T-helper 9 cell (primary cell): ENCODE results near the gene MYO1B.

Experiments
- DNase-seq: peaks from one replicate; pipeline ENCODE4 v3.0.0-alpha.2; 2020

Gene MYO1B

DNA sequence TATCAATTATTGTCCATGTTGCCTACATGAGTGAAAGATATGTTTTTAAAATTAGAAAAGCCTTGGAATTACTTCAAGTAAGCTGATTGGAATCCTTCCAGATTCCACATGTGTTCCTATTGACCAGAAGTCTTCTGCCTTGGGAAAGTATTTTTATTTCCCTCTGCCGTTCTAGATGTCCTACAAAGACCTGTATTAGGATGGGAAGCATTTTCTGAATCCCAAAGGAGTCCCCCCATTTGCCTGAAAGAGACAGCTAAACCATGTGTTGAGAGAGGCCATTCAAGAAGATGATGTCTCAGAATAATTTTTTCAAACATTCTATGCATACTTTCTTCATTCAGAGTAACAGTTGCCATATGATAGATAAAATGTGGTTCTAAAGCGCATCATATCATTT lies 19.0 kb upstream of the MYO1B start:
- no peak for DNase-seq

DNA sequence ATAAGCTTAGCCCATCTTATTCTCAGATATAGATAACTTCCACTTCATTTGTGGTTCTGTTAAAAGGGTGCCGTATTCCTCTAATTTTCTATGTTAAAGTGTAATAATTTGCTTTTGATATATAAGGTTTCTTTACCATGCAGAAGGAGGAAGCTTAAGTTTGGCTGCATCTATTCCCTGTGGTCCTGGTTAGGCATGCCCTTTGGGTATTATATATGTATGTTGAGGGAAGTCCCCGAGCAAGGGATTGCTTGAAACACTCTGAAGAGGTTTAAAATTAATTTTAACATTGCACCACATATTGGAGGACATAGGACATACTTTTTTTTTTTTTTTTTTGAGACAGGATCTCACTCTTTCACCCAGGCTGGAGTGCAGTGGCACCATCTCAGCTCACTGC lies 16.9 kb upstream of the MYO1B start:
- no peak for DNase-seq

DNA sequence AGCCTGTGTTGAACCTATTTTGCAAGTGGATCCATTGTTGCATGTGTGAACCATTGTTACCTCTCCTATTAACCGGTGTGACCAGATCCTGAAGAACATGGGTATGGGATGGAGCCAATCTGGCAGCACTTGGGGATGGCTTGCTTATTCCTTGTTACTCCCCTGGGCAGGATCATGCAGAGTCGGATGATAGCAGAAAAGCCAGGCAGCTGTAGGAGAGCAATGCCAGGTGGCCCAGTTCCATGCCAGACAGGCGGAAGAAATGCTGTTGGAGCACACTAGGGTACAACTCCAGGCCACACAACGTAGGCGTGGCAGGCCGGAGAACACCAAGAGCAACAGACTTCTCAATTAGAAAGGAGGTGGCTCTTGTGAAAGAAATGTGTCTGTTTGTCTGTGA lies 16.3 kb upstream of the MYO1B start:
- no peak for DNase-seq

DNA sequence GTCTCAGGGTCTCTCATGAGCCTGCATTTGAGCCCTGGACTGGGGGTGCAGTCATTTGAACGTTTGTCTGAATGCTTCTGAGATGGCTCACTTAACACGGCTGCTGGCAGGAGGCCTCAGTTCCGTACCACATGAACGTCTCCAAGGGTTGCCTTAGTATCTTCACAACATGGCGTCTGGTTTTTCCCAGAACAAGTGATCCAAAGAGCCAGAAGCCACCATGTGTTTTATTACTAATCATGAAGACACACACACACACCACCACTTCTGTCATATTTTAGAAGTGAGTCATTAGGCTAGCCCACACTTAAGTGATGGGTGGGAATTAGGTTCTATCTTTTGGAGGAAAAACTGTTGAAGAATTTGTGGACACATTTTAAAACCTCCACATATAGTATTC lies 15.0 kb upstream of the MYO1B start:
- DNase-seq: no peak

DNA sequence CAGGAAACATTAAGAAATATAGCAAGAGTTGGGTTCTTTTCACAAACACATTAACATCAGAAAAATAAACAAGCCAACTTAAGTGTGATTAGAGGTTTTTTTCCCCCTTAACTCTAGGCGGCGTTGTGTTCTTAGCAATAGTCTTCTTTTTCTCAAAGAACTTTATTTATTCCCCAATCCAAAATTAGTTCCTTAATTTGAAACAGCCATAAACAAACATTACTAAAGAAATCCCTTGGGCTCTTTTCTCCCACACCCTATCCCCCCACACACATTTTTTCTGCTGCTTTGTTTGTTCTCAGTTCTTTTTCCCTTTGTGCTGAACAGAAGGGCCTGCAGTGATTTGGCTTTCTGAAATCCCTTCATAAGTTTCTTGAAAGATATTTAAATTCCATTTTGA lies 13.2 kb upstream of the MYO1B start:
- no peak for DNase-seq

DNA sequence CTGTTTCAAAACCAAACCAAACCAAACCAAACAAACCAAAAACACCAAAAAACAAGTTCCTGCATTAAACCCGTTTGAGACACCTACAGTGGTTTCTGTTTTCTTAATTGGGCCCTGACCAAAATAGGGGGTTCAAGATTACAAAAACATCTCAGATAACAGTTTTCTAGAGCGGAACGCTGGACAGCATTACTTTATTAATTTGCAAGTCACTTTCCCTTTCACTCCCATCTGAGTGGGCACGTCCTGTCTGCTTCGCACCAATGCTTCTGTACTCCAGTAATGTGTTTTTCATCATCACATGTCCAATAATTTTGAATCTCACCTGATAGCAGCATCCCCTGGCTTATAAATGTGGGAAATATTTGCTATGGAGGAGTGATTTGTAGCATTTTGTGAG lies 11.7 kb upstream of the MYO1B start:
- no peak for DNase-seq

DNA sequence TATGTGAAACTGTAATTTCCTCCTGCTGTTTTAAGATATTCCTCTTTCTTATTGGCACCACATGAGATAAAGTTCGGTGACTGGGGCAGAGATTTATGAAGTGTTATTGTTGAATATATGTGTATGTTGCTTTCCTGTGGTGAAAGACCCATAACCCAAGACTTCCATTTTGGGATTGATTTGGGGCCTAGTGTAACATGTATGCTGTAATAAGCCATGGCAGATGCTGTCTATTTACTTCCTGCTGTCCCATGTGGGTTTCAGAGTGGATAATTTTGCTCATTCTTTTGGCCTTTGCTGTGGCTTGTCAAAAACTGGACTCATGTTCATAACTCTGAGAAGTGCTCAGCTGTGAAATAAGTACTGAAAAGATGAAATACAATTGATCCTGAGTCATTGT lies 10.8 kb upstream of the MYO1B start:
- no peak for DNase-seq

DNA sequence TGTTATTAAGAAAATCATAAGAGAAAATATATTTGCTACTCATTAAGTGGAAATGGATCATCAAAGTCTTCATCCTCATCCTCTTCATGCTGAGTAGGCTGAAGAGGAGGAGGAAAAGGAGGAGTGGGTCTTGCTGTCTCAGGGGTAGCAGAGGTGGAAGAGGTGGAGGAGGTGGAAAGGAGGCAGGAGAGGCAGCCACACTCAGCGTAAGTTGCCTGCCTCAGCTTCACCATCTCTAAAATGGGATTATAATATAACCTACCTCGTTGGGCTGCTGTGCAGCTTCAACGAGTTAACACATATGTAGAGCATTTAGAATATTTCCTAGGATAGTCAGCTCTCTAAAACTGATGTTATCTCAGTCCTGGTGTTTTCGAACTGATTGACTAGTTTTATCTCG lies 4.3 kb upstream of the MYO1B start:
- DNase-seq: no peak

DNA sequence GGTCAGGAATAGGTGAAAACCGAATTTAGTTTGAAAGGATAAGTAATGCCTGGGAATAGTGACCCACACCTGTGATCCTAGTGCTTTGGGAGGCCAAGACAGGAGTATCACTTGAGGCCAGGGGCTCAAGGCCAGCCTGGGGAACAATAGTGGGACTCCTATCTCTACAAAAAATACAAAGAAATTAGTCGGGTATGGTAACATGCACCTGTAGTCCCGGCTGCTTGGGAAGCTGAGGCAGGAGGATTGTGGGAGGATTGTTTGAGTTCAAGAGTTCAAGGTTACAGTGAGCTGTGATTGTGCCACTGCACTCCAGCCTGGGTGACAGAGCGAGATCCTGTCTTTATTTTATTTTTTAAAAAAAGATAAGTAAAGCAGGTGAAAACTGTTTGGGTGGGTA lies 3.8 kb upstream of the MYO1B start:
- DNase-seq: no peak

DNA sequence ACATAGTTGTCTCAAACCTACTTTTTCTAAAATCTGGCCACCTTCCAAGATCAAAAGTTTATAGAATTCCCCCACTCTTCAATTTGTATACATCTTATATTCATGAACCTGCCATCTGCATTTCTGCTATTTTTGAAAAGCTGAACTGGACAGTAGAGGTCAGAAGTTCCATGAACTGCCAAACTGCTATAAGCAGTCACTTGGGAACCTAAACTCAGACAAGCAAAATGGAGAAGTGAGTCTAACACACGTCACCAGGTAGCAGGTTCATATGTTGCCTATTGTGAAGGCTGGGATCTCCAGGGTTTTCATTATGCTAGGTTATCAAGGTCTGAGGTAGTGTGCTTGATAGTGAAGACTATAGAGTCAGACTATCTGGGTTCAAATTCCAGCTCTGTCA lies 2.0 kb upstream of the MYO1B start:
- no peak for DNase-seq

DNA sequence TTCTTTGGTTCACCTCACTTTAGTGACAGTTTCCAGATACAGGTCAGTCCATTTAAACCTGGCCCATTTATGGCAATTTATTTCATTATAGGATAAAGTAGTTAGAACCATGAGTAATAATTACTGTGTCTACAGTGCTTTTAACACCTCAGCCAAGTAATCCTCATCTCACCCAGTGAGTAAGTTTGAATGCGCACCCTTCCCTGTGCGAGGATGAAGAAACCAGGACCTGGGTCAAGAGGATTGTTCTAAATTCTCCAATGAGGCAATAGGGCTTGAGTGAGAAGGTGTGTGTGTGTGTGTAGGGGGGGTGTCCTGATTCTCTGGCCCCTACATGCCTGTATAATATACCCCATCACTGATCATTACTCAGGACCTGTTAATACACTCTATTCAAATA lies 854 bp upstream of the MYO1B start:
- DNase-seq: no peak

DNA sequence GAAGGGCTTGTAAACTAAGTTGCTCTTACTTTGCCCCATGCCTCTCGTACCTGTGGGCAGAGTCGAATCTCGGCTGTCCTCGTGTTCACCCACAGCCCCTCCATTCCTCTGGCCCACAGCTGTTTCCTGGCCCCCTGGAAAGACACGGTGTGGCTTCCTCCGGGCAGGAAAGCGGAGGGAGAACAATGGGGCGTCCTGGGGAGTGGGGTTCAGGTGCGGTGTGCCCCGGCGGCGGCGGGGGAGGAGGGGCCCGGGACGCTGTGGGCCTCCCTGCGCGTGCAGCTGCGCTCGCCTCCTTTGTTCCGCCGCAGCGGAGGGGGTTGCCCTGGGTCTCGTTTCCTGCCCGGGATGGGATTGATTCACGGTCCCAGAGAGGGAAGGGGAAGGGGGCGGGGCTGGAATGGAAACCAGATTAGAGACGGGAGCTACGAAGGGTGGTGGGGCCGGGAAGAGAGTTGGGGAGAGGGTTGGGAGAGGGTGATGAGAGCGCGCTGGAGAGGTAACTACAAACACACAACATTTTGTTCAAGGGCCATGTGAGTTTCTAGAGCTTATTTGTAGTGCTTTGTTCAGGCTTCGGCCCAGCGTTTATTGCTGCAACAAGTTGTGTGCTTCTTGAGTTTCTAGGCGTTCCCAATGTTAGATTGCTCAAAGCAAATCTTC lies 796 bp downstream of the MYO1B start:
- peak; percentile 5 for DNase-seq

DNA sequence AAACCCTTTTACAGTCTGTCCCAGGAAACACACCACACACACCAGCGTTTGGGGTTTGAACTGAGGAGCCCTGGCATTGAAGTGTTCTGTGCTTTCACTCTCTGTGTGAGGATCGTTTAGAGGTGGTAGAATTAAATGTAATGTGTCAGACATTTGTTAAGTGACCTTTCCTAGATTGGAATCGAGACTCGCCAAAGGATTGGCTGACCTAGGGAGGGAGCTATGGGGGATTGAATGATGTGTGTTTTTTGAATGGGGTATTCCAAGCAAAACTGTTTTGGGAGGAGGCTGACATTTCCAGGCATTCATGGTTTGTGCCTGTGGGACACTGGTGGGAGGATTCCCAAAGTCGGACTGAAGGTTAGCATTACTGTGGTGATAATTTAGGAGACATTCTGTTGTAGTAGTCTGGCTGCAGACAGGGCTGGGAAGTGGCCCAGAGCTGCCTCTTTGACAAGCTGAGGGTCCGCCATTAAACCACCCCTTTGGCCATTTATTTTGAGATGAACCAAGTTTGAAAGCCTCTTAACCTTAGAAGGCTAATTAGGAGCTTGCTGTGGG lies 1.7 kb downstream of the MYO1B start:
- no peak for DNase-seq

DNA sequence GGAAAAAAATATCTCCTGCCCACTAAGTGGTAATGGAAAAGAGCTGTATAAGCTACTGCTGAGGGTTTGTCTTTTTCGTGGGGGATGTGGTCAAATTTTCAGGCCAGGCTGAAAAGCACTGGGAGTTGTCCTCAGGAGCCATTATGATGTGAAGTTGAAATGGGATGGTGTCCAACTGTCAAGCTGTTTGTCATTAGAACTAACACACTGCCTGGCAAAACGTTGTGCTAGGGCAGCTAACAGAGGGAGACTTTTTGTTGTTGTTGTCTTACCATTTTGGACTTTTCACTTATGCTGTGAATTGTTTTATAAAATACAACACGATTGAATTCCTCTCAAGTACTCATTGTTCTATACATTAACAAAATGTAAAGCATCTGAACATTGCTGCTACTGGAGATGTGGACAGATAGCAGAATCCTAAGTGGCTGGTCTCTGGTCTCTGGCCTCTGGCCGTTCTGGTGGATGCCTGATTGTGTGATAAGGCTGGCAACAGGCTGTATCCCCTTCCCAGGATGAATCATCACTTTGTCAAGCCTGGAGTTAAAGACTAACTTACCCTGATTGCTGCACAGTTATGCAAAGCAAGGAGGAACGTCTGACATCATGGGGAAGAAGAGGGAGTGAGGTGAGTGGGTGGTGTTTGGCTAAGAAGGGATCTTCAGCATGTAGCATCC lies 2.3 kb downstream of the MYO1B start:
- DNase-seq: no peak

DNA sequence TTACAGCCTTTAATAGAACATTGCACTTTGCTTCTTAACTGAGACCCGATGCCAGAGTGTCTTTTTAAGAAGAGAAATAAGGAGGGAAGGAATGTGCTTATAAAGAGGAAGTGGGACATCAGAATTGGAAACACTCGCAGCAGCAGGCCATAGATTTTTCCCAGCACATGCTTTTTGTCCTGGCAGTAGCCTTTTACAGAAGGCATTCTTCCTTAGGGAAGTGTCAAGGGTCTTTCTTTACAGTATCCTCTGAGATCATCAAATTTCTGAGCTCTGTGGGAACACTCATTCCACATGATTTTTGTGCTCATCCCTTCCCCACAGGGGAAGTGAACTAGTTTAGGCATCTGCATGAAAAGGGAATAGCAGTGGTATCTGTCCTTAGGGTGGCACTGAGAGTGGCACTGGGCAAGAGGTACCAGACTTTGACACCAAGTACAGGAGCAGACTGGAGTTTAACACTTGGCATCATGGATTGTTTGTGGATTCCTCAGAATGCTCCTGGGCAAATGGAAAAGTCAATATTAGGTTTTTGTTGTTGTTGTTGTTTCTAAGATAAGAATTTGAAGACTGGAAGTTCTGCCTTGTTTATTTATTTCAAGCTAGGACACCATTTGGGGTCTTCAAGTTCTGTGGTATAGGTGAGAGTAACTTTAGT lies 4.1 kb downstream of the MYO1B start:
- DNase-seq: no peak

DNA sequence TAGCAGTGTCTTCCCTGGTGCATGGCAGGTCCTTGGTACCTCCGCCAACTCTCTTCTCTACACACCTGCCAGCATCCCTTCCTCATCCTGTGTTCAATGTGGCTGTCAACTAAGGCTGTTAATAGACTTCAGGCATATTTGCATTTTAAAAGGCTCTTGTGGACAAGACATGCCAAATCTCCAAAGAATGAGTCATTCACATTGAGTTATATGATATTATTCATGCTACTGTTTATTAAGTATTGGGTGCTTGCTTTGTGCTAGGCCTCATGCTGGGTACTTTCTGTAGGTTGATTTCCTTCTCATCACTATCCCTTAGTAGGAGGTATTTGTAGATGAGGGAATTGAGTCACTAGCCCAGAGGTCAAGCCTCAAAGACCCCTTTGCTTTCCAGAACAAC lies 5.2 kb downstream of the MYO1B start:
- no peak for DNase-seq

DNA sequence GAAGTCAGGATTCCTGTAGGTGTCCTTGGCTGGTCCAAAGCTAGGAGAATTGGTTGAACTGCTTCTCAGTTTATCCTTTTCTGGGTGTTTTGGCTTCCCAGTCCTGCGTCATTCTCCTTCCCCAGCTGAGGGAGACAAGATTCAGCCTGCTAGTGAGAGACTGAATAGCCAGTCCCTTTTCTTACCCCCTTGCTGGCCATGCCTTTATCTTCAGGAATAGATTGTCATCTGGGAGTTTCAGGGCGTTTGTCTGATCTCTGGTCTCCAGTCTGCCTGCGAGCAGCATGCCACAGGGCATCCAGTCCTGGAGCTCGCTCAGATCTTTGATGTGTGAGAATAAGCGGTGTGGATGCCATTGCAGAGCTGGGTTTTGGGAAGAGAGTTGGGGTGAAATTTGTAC lies 5.8 kb downstream of the MYO1B start:
- DNase-seq: no peak

DNA sequence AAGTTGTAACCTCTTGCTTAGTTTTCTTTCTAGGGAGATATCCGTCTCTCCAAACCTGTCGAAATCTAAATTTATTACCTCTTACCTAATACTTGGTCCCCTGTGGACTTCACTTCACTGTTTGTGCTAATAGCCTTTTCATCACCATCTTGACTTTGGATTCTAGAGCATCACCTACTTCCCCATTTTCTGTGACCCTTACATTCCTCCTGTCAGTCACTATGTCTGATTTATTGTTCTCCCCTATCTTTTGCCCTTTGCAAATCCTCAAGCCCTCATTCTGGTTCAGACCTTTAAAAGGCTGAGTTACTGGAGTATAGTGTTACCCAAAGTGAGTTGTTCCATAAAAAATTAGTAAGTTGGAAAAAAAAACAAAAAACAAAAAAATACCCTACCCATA lies 7.5 kb downstream of the MYO1B start:
- DNase-seq: no peak

DNA sequence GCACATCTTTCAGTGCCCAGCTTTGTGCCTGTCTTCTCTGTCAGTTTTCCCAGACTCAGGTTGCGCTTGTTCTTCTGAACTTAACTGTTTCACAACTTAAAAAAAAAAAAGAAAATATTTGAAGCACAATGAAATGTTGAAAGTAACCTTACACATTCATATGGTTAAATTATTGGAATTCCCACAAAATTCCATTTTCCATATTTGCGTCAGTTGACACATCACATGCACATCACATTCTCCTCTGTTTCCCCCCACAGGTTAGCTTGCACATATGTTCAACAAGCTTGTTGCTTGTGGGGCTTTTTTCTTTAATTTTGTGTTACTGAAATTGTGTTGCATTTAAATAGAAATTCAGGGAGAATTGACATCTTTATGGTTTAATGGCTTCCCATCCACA lies 8.3 kb downstream of the MYO1B start:
- no peak for DNase-seq

DNA sequence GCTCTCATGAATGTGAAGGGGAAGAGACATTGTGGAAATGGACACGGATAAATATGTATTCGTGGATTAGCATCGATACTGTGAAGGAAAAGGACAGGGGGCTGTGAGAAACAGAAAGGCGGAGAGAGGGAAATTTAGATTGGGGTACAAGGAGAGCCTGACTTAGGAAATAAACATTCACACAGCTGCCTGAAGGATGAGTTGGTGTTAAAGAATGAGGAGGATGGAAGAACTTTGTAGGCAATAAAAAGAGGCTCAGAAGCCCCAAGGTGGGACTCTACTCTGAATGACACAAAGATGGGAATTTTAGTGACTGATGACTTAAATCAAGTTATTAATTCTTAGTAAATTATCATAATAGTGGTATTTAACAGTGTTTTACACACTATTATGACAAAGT lies 10.1 kb downstream of the MYO1B start:
- DNase-seq: no peak

DNA sequence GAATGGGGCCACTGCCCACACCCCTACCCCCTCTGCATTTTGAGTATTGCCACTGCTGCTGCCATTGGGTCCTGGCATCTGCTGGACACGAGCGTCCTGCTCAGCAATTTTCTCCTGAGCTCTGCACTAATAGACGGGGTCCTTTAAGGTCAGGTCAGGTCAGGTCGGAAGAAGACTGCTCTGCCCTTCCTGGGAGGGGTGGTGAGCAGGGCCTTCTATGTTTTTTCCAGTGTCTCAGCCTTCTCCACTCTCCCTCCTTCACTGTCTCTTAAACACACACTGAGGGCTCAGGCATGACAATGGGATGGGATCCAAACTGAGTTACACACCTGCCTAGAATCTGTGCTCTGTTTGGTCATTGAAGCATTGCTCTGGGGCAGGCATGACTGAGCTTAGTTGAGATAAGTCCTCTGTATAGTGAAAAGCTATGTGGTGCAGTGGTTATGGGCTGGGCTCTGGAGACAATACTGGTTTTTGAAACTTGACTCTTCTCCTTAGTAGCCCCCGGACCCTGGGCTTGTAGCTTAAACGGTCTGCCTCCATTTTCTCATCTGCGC lies 10.6 kb downstream of the MYO1B start:
- no peak for DNase-seq

DNA sequence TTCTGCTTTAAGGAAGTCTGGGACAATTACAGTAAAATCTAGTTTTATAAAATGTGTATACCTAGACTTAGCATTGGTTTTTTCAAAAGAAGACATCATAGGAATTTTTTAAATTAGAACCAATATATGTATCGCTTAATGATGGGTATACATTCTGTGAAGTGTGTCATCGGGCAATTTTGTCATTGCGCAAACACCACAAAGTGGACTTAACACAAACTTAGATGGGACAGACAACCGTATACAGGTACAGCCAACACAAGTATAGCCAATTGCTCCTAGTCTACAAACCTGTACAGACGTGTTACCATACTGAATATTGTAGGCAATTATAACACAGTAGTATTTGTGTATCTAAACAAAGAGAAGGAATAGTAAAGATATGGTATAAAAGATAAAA lies 12.7 kb downstream of the MYO1B start:
- DNase-seq: no peak

DNA sequence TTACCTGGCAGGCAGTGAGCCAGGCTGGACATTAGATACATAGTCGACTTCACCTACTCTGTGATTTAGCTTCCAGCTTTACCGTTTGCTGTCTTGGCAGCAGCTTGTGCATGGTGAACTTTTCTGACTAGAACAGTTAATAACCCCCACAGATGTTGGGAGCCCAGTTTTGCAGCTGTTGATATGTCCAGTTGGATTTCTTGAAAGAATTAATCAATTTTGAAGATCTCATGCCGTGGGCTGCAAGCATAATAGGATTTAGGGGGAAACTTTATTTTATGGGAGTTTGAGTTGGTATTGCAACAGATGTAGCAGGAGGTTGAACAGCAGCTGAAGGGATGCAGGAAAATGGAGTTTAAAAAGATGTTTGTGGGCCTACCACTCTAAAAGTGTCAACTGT lies 13.8 kb downstream of the MYO1B start:
- no peak for DNase-seq

DNA sequence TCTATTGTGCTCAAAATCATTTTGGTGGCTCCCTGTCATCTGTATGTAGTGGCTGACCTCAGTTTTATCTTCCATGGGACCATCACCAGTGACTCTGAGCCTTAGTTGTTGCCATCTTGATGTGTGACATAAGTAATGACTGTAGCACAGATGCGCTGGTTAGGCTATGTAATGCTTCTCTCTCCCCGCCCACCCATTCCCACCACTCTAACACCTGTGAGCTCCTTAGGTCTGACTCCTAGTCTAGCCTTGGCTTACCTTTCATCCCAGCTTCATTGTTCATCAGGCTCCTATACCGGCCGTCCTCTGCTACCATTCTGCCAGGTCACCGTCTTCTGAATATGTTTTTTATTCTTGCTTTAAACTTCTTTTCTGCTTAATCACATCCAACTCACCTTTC lies 17.2 kb downstream of the MYO1B start:
- DNase-seq: no peak
